A549 (cell line): ENCODE data around the gene SERPINE2. TPM values are rescaled to one million over a fixed set of nuclear protein-coding genes. Genes with fewer than 3 reads are reported as not detected.
"Not testable (repeated sequence)": the region's sequence is repeated elsewhere in the genome, so short reads cannot be mapped to it uniquely, and the experiment has no call there.

Experiments used
- ATAC-seq, 2 experiments: fragments of 200-7000 bp in 1 of 2; fragments of >200 bp in 1 of 2; cut with Nextera tagmentation in 1 of 2; cut with Tn5 transposase in 1 of 2; 3 replicates each; pipeline versions ENCODE4 v1.8.0 to v1.9.1; 2018 to 2020; ENCODE audit warnings: mild to moderate bottlenecking in 1 of 2, moderate library complexity in 1 of 2
- CTCF ChIA-PET: fragments of 300-600 bp; sonication (Branson Sonifier 250); formaldehyde crosslinking; extraction: SDS; loops from one replicate; lab custom pipeline; 2021; ENCODE audit warnings: antibody characterized with exemption, inconsistent platforms; lab: Yijun Ruan, JAX
- POLR2A ChIA-PET: fragments of 350-600 bp; formaldehyde crosslinking; extraction: SDS; loops from one replicate; lab custom pipeline; 2021; ENCODE audit warnings: antibody characterized with exemption, inconsistent platforms; lab: Yijun Ruan, JAX
- DNase-seq, 2 experiments: peaks; one replicate each; pipeline versions ENCODE4 v3.0.0 to v3.0.0-alpha.2; 2011 to 2016; ENCODE audit warnings: low read depth in 1 of 2, low spot score in 1 of 2
- FAIRE-seq: peaks from 2 replicates; lab custom pipeline; 2011; peaks lifted over from hg19 to GRCh38; lab: Jason Lieb, UNC
- H3K27ac ChIP-seq, 2 experiments: fragments of >200 bp; sonication (Bioruptor Twin); formaldehyde crosslinking; 3 replicates each; pipeline ENCODE4 v1.5.1; 2016 to 2017
- H3K4me1 ChIP-seq: fragments of >200 bp; sonication (Bioruptor Twin); formaldehyde crosslinking; 3 replicates; pipeline ENCODE4 v1.6.1; 2016
- H3K4me2 ChIP-seq: fragments of >200 bp; sonication (Bioruptor Twin); formaldehyde crosslinking; 3 replicates; pipeline ENCODE4 v1.6.1; 2016
- H3K4me3 ChIP-seq: fragments of >200 bp; sonication (Bioruptor Twin); formaldehyde crosslinking; 3 replicates; pipeline ENCODE4 v1.5.1; 2016
- H3K9me3 ChIP-seq: fragments of >200 bp; sonication (Bioruptor Twin); formaldehyde crosslinking; 3 replicates; pipeline ENCODE4 v1.6.1; 2016
- CBX2 ChIP-seq: fragments of 200-600 bp; sonication (generic); IDR thresholded peaks from 2 replicates; pipeline ENCODE4 v1.6.1; 2016; ENCODE audit warnings: low read depth, mild to moderate bottlenecking, borderline replicate concordance
- CTCF ChIP-seq: fragments of >200 bp; sonication (Bioruptor Twin); formaldehyde crosslinking; IDR thresholded peaks from 3 replicates; pipeline ENCODE4 v1.5.1; 2016
- ELK1 ChIP-seq: fragments of 150-350 bp; IDR thresholded peaks from 2 replicates; pipeline ENCODE4 v1.6.1; 2014; ENCODE audit warnings: low read depth, mild to moderate bottlenecking, low read length
- ESRRA ChIP-seq: fragments of 150-350 bp; IDR thresholded peaks from 2 replicates; pipeline ENCODE4 v1.6.1; 2014; ENCODE audit warnings: mild to moderate bottlenecking, low read length, borderline replicate concordance
- GATA3 ChIP-seq: IDR thresholded peaks from 2 replicates; pipeline ENCODE4 v1.6.1; 2012; ENCODE audit warnings: borderline replicate concordance
- HES2 ChIP-seq: fragments of >200 bp; sonication (Bioruptor Twin); formaldehyde crosslinking; IDR thresholded peaks from 2 replicates; pipeline ENCODE4 v1.6.1; 2016
- HOXB5 ChIP-seq: fragments of 250-450 bp; sonication (Bioruptor Pico); IDR thresholded peaks from 2 replicates; pipeline ENCODE4 v1.5.0; 2020; ENCODE audit warnings: mild to moderate bottlenecking, moderate library complexity
- JUN ChIP-seq, 2 experiments: fragments of >200 bp; sonication (Bioruptor Twin); formaldehyde crosslinking; IDR thresholded peaks; 2 replicates in 1 of 2; 3 replicates in 1 of 2; pipeline ENCODE4 v1.6.1; 2016 to 2017
- KDM1A ChIP-seq: fragments of 200-600 bp; sonication (generic); IDR thresholded peaks from 2 replicates; pipeline ENCODE4 v1.6.1; 2016; ENCODE audit warnings: low read depth, mild to moderate bottlenecking
- NR3C1 ChIP-seq: fragments of >200 bp; sonication (Bioruptor Twin); formaldehyde crosslinking; IDR thresholded peaks from 3 replicates; pipeline ENCODE4 v1.6.1; 2017
- POLR2A ChIP-seq: IDR thresholded peaks from 2 replicates; pipeline ENCODE4 v1.6.1; 2012; ENCODE audit warnings: mild to moderate bottlenecking, low read length
- RARB ChIP-seq: fragments of 250-450 bp; sonication (Bioruptor Pico); IDR thresholded peaks from 2 replicates; pipeline ENCODE4 v1.8.0; 2021; ENCODE audit warnings: mild to moderate bottlenecking, moderate library complexity
- RCOR1 ChIP-seq: fragments of 150-350 bp; IDR thresholded peaks from 2 replicates; pipeline ENCODE4 v1.6.1; 2014; ENCODE audit warnings: antibody characterized with exemption, low read length, low read depth
- REST ChIP-seq: fragments of 200-600 bp; sonication (generic); IDR thresholded peaks from 2 replicates; pipeline ENCODE4 v1.6.1; 2016; ENCODE audit warnings: antibody characterized with exemption, mild to moderate bottlenecking, moderate library complexity
- SMC3 ChIP-seq: fragments of >200 bp; sonication (Bioruptor Twin); formaldehyde crosslinking; IDR thresholded peaks from 3 replicates; pipeline ENCODE4 v1.6.1; 2018; ENCODE audit warnings: inconsistent platforms
- ZC3H11A ChIP-seq: fragments of 450-650 bp; IDR thresholded peaks from 2 replicates; pipeline ENCODE4 v1.6.1; 2014; ENCODE audit warnings: antibody characterized with exemption, mild to moderate bottlenecking
- WGBS: methylation state at CpG from one replicate; pipeline ENCODE4 v1.1.6; 2017; ENCODE audit errors: missing lambda C conversion rate; 5-methylcytosine and 5-hydroxymethylcytosine counted together
- polyA plus RNA-seq, 4 experiments: library from polyadenylated mRNA; depleted of rRNA in 3 of 4; stranded (reverse); fragments of >200 nt; fragmentation: RNase III in 1 of 4; extraction: RNeasy Plus Mini Kit Qiagen cat#74134 plus additional on column Dnase treatment in 1 of 4; gene quantifications; 2 replicates in 3 of 4; 3 replicates in 1 of 4; pipeline ENCODE4 v1.2.3, GENCODE V29; 2011 to 2017

SERPINE2 gene
- polyA plus RNA-seq, 2 of the 4 experiments (the other 2 are of a cell fraction), result 58.6 to 88.2 TPM

- TF ChIP-seq HOXB5 (CRISPR knock-in tag) (no peak), GATA3 (no peak), NR3C1 (no peak), CBX2 (no peak), SMC3 (no peak), ESRRA (no peak)
Measured at GRCh38 chr2:224009605-224010315, 29.3 kb downstream of the SERPINE2 start (continued).

- H3K4me1 ChIP-seq, result peaks cover 29% of the 10 kb centered on the region
- WGBS, result 67% methylated on average over 12 of the region's 12 CpGs
- H3K4me3 ChIP-seq, result no peak overlapping the region
- peak in 1 of 2 experiments; percentile 23; a peak in 1 of 6 replicates for ATAC-seq
- FAIRE-seq, result no peak
- peak in 1 of 2 experiments; percentile 18 for DNase-seq
- H3K9me3 ChIP-seq, result no peaks in the 10 kb centered on the region
- POLR2A ChIA-PET, result no interaction called here
- CTCF ChIA-PET, result interaction anchor here (0.8 to 1.1 kb wide), 2 partner anchors 15 to 39 kb away, joined by 3 read pairs; no protein-coding TSS in a partner anchor
- peak overlapping the region; percentile 52 to 73 for H3K27ac ChIP-seq
- TF ChIP-seq CTCF (no peak), RARB (CRISPR knock-in tag) (no peak), ZC3H11A (no peak), ELK1 (no peak), REST (no peak), HES2 (no peak), KDM1A (no peak)
- peak overlapping the region; percentile 34 for H3K4me2 ChIP-seq
Measured at GRCh38 chr2:224008702-224009261, 30.3 kb downstream of the SERPINE2 start.

- no peak for TF ChIP-seq RCOR1
- no peak for TF ChIP-seq JUN (IDR thresholded peaks at IDR 0.05)
- TF ChIP-seq POLR2A, result no peak
- ChIA-PET POLR2A (no interaction called here), CTCF (interaction anchor here (1.0 to 5.7 kb wide), 5 partner anchors 10 to 280 kb away, joined by 3 to 54 read pairs (median 5); partner anchors contain the start of gene SERPINE2)
- Histone ChIP-seq H3K9me3 (no peaks in the 10 kb centered on the region), H3K27ac (no peak overlapping the region), H3K4me2 (no peak overlapping the region), H3K4me3 (no peak overlapping the region), H3K4me1 (peaks cover 14% of the 10 kb centered on the region)
- DNase-seq, result no peak
- WGBS, result 83% methylated on average over 16 of the region's 16 CpGs
- ATAC-seq, result no peak
- no peak for FAIRE-seq
Measured at GRCh38 chr2:224004105-224004695, 34.9 kb downstream of the SERPINE2 start.

GRCh38 chr2:224000662-224001061, 38.4 kb downstream of the SERPINE2 start:
- H3K4me1 ChIP-seq, ATAC-seq, H3K4me3 ChIP-seq, FAIRE-seq, H3K27ac ChIP-seq, H3K9me3 ChIP-seq, DNase-seq, POLR2A ChIA-PET, H3K4me2 ChIP-seq: not testable (repeated sequence)
- WGBS, result 84% methylated on average over 5 of the region's 5 CpGs
- CTCF ChIA-PET, result interaction anchor here (1.1 to 15.9 kb wide), 2 partner anchors 143 to 285 kb away, joined by 3 to 360 read pairs; no protein-coding TSS in a partner anchor
